Kidney (tissue), 14 donors: Measurements from ENCODE around the gene SERINC3. TPM values are rescaled to one million over a fixed set of nuclear protein-coding genes. Genes with fewer than 3 reads are reported as not detected.

Experiments
- DNase-seq, 5 donors: peaks; one replicate each; pipeline ENCODE4 v3.0.0-alpha.2; 2013 to 2020
- FAIRE-seq: peaks from 2 replicates; lab custom pipeline; 2012; peaks lifted over from hg19 to GRCh38; lab: Jason Lieb, UNC
- H3K27ac ChIP-seq, 2 donors: one replicate each; pipeline ENCODE4 v1.7.0; 2013; ENCODE audit warnings: low read depth in 2 of 2, low read length in 2 of 2, inconsistent platforms in 1 of 2
- H3K27me3 ChIP-seq: one replicate; pipeline ENCODE4 v1.7.1; 2013; ENCODE audit warnings: low read length, inconsistent platforms; ENCODE audit not compliant: control insufficient read depth, insufficient read depth
- H3K36me3 ChIP-seq, 3 donors: one replicate each; pipeline versions ENCODE4 v1.7.0 to v1.7.1; 2013; ENCODE audit warnings: low read length in 3 of 3, control low read depth in 1 of 3, inconsistent platforms in 1 of 3; ENCODE audit not compliant: insufficient read depth in 3 of 3, control insufficient read depth in 2 of 3
- H3K4me1 ChIP-seq, 3 donors: one replicate each; pipeline versions ENCODE4 v1.7.0 to v1.7.1; 2013; ENCODE audit warnings: low read length in 3 of 3, inconsistent platforms in 1 of 3, low read depth in 1 of 3; ENCODE audit not compliant: control insufficient read depth in 2 of 3, insufficient read depth in 2 of 3
- H3K4me3 ChIP-seq, 3 donors: one replicate each; pipeline versions ENCODE4 v1.7.0 to v1.8.1; 2013; ENCODE audit warnings: low read length in 3 of 3, control low read depth in 1 of 3, inconsistent platforms in 1 of 3
- H3K9ac ChIP-seq, 3 donors: one replicate each; pipeline versions ENCODE4 v1.7.0 to v1.7.1; 2013; ENCODE audit warnings: low read length in 3 of 3, control low read depth in 1 of 3, inconsistent platforms in 1 of 3
- H3K9me3 ChIP-seq, 3 donors: one replicate each; pipeline versions ENCODE4 v1.7.0 to v1.7.1; 2013; ENCODE audit warnings: low read length in 3 of 3, control low read depth in 1 of 3, inconsistent platforms in 1 of 3; ENCODE audit not compliant: control insufficient read depth in 2 of 3, insufficient read depth in 1 of 3
- intact Hi-C: fragments of 100-400 bp; cut with DNase I; formaldehyde crosslinking; loops from one replicate; pipeline ENCODE4 v1.11.1; 2022
- polyA plus RNA-seq: library from polyadenylated mRNA; stranded (reverse); fragments of 350-450 nt; fragmentation: Illumina TruSeq; extraction: RNeasy Lipid Tissue Mini Kit (QIAGEN cat#74804); gene quantifications from one replicate; pipeline ENCODE4 v1.2.3, GENCODE V29; 2014; ENCODE audit warnings: low read depth, low replicate concordance; ENCODE audit not compliant: insufficient read depth
- total RNA-seq: library from RNA; stranded (reverse); fragmentation: NEBNext Ultra II Directional; extraction: Animal tissue kit (Norgen Biotek cat#: 25700); gene quantifications from one replicate; pipeline ENCODE4 v1.2.1, GENCODE V29; 2021
- TF ChIP-seq, protein P1 (sequence below): IDR thresholded peaks from 3 replicates; pipeline ENCODE4 v1.5.1; 2012; ENCODE audit warnings: mild to moderate bottlenecking, moderate library complexity, borderline replicate concordance; ENCODE audit not compliant: insufficient read depth; ENCODE audit errors: extremely low read depth
- donor health status: control.
- donor health status: control.
- donor health status: control.
- donor health status: control.
- donor health status: control.
- donor health status: DM: yes; HTN: yes; CAD: no.
- donor health status: Normal renal cell carcinoma (clear cell type).

SERINC3 gene
- total and polyA plus RNA-seq, 2 donors from 2014 or later: 41.6 to 90.4 TPM

DNA sequence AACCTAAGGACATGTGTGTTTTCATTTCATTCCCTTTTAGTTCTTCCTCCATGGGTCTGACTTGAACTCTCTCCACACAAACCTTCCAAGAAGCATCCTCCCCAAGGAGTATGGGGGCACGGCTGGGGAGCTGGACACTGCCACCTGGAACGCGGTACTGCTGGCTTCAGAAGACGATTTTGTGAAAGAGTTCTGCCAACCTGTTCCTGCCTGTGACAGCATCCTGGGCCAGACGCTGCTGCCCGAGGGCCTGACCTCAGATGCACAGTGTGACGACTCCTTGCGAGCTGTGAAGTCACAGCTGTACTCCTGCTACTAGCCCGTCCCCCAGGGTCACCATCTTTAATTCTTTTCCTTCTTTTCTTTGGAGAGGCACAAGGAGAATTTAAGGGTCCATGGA lies 32.6 kb downstream of the SERINC3 start:
- peaks cover 3 to 38% (median 29%) of the 10 kb centered on the region in 3 donors for H3K36me3 ChIP-seq
- DNase-seq (no peak), FAIRE-seq (no peak)
- H3K9ac ChIP-seq: no peak overlapping the region
- no peaks in the 10 kb centered on the region for H3K4me1 ChIP-seq
- no peak overlapping the region for H3K27ac ChIP-seq
- intact Hi-C loops: no loop called here
- TF ChIP-seq, protein P1, sequence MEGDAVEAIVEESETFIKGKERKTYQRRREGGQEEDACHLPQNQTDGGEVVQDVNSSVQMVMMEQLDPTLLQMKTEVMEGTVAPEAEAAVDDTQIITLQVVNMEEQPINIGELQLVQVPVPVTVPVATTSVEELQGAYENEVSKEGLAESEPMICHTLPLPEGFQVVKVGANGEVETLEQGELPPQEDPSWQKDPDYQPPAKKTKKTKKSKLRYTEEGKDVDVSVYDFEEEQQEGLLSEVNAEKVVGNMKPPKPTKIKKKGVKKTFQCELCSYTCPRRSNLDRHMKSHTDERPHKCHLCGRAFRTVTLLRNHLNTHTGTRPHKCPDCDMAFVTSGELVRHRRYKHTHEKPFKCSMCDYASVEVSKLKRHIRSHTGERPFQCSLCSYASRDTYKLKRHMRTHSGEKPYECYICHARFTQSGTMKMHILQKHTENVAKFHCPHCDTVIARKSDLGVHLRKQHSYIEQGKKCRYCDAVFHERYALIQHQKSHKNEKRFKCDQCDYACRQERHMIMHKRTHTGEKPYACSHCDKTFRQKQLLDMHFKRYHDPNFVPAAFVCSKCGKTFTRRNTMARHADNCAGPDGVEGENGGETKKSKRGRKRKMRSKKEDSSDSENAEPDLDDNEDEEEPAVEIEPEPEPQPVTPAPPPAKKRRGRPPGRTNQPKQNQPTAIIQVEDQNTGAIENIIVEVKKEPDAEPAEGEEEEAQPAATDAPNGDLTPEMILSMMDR: no peak
- no peaks in the 10 kb centered on the region for H3K27me3 ChIP-seq
- H3K9me3 ChIP-seq: no peaks in the 10 kb centered on the region
- H3K4me3 ChIP-seq: no peak overlapping the region

DNA sequence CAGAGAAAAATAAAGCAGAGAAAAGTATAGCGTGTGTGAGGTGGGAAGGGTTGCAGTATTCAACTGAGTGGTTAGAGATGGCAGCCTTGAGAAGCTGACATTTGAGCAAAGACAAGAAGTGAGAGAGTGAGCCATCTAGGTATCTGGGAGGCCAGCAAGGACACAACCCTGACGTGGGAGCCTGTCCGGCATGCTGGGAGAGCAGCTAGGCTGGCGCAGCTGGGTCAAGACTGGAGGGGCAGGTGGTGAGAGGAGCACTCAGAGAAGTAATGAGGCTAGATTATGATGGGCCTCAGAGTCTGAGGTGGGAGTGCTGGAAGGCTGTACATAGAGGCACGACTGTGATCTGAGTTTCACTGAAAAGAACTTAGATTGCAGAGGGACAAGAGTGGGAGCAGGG lies 33.3 kb downstream of the SERINC3 start:
- no peaks in the 10 kb centered on the region for H3K9me3 ChIP-seq
- intact Hi-C loops: no loop called here
- no peaks in the 10 kb centered on the region for H3K4me1 ChIP-seq
- H3K4me3 ChIP-seq: no peak overlapping the region
- DNase-seq: no peak
- TF ChIP-seq, protein P1: no peak
- no peak overlapping the region for H3K27ac ChIP-seq
- H3K27me3 ChIP-seq: no peaks in the 10 kb centered on the region
- no peak overlapping the region for H3K9ac ChIP-seq
- FAIRE-seq: no peak
- H3K36me3 ChIP-seq: peaks cover 3 to 38% (median 24%) of the 10 kb centered on the region in 3 donors

DNA sequence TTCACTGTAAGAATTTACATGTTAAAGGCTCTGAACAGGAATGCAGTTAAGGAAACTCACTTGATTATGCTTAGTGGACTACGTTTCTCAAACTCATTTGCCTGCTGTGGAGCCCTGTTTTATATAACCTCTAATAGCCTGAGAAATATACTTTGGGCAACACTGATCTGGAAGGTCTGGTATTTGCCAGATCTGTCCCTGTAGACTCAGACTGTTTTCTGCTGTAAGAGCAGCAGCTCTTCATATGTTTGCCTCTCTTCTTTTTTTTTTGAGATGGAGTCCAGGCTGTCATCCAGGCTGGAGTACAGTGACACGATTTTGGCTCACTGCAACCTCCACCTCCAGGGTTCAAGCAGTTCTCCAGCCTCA lies 36.1 kb downstream of the SERINC3 start:
- peaks cover 0 to 3% (median 0%) of the 10 kb centered on the region in 3 donors for H3K4me1 ChIP-seq
- H3K27me3 ChIP-seq: no peaks in the 10 kb centered on the region
- no peak for FAIRE-seq
- H3K9me3 ChIP-seq: no peaks in the 10 kb centered on the region
- peaks cover 2 to 24% (median 18%) of the 10 kb centered on the region in 3 donors for H3K36me3 ChIP-seq
- H3K9ac ChIP-seq: no peak overlapping the region
- TF ChIP-seq, protein P1: no peak
- no peak overlapping the region for H3K27ac ChIP-seq
- no peak for DNase-seq
- H3K4me3 ChIP-seq: no peak overlapping the region
- intact Hi-C loops: no loop called here

DNA sequence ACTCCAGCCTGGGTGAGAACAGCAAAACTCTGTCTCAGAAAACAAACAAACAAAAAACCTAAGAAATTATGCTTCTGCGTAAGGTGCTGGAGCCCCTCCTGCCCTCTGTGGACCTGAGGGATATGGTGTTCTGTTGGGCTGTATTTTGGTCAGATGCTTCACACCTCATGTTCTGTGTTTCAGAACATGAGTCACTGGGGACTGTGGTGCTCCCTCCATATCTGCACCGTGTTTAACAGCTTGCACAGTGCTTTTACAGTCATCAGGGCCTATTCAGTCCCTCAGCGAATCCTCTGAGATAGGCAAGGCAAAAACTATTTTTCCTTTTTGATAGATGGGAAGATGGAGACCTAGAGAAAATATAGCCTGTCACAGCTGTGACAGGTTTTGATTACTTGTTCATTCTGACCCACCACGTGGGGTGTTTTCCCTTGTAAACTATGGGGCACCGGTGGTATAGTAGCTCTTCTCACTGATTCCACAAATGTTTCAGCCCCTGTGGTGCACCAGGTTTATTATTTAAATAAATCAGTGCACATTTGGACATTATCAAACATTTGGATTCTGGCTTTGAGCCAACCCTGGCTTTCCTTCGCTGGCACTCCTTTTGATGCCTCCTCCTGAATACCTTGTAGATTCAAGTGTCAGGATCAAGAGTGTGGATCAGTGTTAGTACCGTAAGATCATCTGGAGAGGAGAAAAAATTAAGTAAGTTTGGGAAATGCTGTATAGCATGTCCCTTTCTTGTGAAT lies 36.6 kb downstream of the SERINC3 start:
- no peak for DNase-seq
- intact Hi-C loops: no loop called here
- Histone ChIP-seq H3K4me3 (no peak overlapping the region), H3K9me3 (no peaks in the 10 kb centered on the region), H3K27ac (no peak overlapping the region), H3K36me3 (peaks cover 4 to 19% (median 18%) of the 10 kb centered on the region in 3 donors), H3K27me3 (no peaks in the 10 kb centered on the region), H3K9ac (no peak overlapping the region), H3K4me1 (peaks cover 0 to 3% (median 0%) of the 10 kb centered on the region in 3 donors)
- FAIRE-seq: no peak
- TF ChIP-seq, protein P1: no peak
